Endothelial cell of umbilical vein (primary cell): ENCODE measurements around the gene ZNF670. TPM values are rescaled to one million over a fixed set of nuclear protein-coding genes. Genes with fewer than 3 reads are reported as not detected.

Source experiments
- BruUV-seq: library from RNA; stranded (reverse); fragments of 400-500 nt; replicated peaks from 2 replicates; lab custom pipeline; 2021; lab: Mats Ljungman, UMichigan
- CTCF ChIA-PET: fragments of 300-600, 350-600 bp; sonication (Branson Sonifier 250); formaldehyde crosslinking; loops from one replicate; lab custom pipeline; 2021; ENCODE audit warnings: antibody characterized with exemption, inconsistent platforms; lab: Charles Lee
- POLR2A ChIA-PET: fragments of 300-600, 350-600 bp; sonication (Branson Sonifier 250); formaldehyde crosslinking; loops from one replicate; lab custom pipeline; 2021; ENCODE audit warnings: antibody characterized with exemption, inconsistent platforms; lab: Charles Lee
- DNase-seq: peaks from one replicate; pipeline ENCODE4 v3.0.0-alpha.2; 2011; ENCODE audit warnings: low read depth, low spot score
- FAIRE-seq: peaks from 2 replicates; lab custom pipeline; 2011; peaks lifted over from hg19 to GRCh38; lab: Jason Lieb, UNC
- H2AFZ ChIP-seq: 2 replicates; pipeline ENCODE4 v1.6.0; 2012; ENCODE audit warnings: low read depth, low read length, control low read depth, inconsistent platforms
- H3K27ac ChIP-seq: 2 replicates; pipeline ENCODE4 v1.5.1; 2011; ENCODE audit warnings: low read depth, mild to moderate bottlenecking, control low read depth, low read length, moderate library complexity; ENCODE audit not compliant: insufficient read depth
- H3K27me3 ChIP-seq, 2 experiments: 2 replicates each; pipeline versions ENCODE4 v1.6.0 to v1.6.1; 2011; ENCODE audit warnings: low read length in 2 of 2, mixed read lengths in 1 of 2; ENCODE audit not compliant: control insufficient read depth in 2 of 2, insufficient read depth in 2 of 2
- H3K36me3 ChIP-seq, 2 experiments: 2 replicates in 1 of 2; 3 replicates in 1 of 2; pipeline ENCODE4 v1.5.1; 2011; ENCODE audit warnings: low read length in 2 of 2, mild to moderate bottlenecking in 1 of 2, moderate library complexity in 1 of 2; ENCODE audit not compliant: control insufficient read depth in 2 of 2, insufficient read depth in 2 of 2; ENCODE audit errors: extremely low read depth in 1 of 2
- H3K4me1 ChIP-seq: 3 replicates; pipeline ENCODE4 v1.5.1; 2011; ENCODE audit warnings: mild to moderate bottlenecking, low read length; ENCODE audit not compliant: control insufficient read depth, insufficient read depth; ENCODE audit errors: extremely low read depth
- H3K4me2 ChIP-seq: 2 replicates; pipeline ENCODE4 v1.6.1; 2011; ENCODE audit warnings: low read length, control low read depth, mixed read lengths; ENCODE audit not compliant: insufficient read depth
- H3K4me3 ChIP-seq, 3 experiments: fragments of 200-600 bp in 1 of 3; sonication (generic), shearing (Covaris generic) in 1 of 3; replicated peaks in 1 of 3; 2 replicates each; pipeline ENCODE4 v1.5.1; 2011 to 2016; ENCODE audit warnings: control low read depth in 3 of 3, low read length in 3 of 3, mild to moderate bottlenecking in 2 of 3, inconsistent platforms in 1 of 3, low read depth in 1 of 3, moderate library complexity in 1 of 3; ENCODE audit not compliant: insufficient read depth in 1 of 3
- H3K79me2 ChIP-seq: 2 replicates; pipeline ENCODE4 v1.6.0; 2012; ENCODE audit warnings: low read length, inconsistent platforms; ENCODE audit not compliant: control insufficient read depth, insufficient read depth
- H3K9ac ChIP-seq: replicated peaks from 2 replicates; pipeline ENCODE3; 2011; ENCODE audit warnings: low read length, control low read depth; ENCODE audit not compliant: insufficient read depth; ENCODE audit errors: extremely low read depth
- H3K9me1 ChIP-seq: replicated peaks from 3 replicates; pipeline ENCODE4 v1.6.0; 2011; ENCODE audit warnings: mild to moderate bottlenecking, low read length; ENCODE audit not compliant: control insufficient read depth, insufficient read depth; ENCODE audit errors: extremely low read depth
- H3K9me3 ChIP-seq: replicated peaks from 2 replicates; pipeline ENCODE4 v1.5.1; 2012; ENCODE audit warnings: low read length, inconsistent platforms; ENCODE audit not compliant: control insufficient read depth, insufficient read depth
- H4K20me1 ChIP-seq: replicated peaks from 2 replicates; pipeline ENCODE3; 2011; ENCODE audit warnings: mild to moderate bottlenecking, low read length; ENCODE audit not compliant: control insufficient read depth, insufficient read depth; ENCODE audit errors: extremely low read depth
- EZH2 ChIP-seq: IDR thresholded peaks from 2 replicates; pipeline ENCODE4 v1.6.1; 2012; ENCODE audit warnings: borderline replicate concordance, low read depth, mild to moderate bottlenecking, moderate library complexity, low read length, inconsistent platforms; ENCODE audit not compliant: severe bottlenecking
- FOS ChIP-seq: IDR thresholded peaks from 2 replicates; pipeline ENCODE4 v1.6.1; 2011; ENCODE audit warnings: mild to moderate bottlenecking, low read length, moderate library complexity, borderline replicate concordance; ENCODE audit not compliant: insufficient read depth
- GATA2 ChIP-seq: IDR thresholded peaks from 2 replicates; pipeline ENCODE4 v1.7.0; 2011; ENCODE audit warnings: low read depth, mild to moderate bottlenecking, moderate library complexity, mixed read lengths, low read length; ENCODE audit not compliant: insufficient read length, insufficient read depth
- JUN ChIP-seq: IDR thresholded peaks from 2 replicates; pipeline ENCODE4 v1.6.1; 2011; ENCODE audit warnings: borderline replicate concordance, low read depth; ENCODE audit not compliant: insufficient read length, insufficient read depth
- MYC ChIP-seq: IDR thresholded peaks from one replicate; pipeline ENCODE4 v1.6.1; 2011; ENCODE audit warnings: mild to moderate bottlenecking, low read depth, low read length
- POLR2A ChIP-seq: IDR thresholded peaks from 2 replicates; pipeline ENCODE4 v1.6.1; 2012; ENCODE audit warnings: low read depth, mild to moderate bottlenecking, control low read depth, low read length
- POLR2AphosphoS5 ChIP-seq: IDR thresholded peaks from 2 replicates; pipeline ENCODE4 v1.6.1; 2012; ENCODE audit warnings: low read depth, mild to moderate bottlenecking, control low read depth, low read length, moderate library complexity; ENCODE audit not compliant: insufficient read depth
- dilution Hi-C: fragments of 300-500 bp; cut with MboI; formaldehyde crosslinking; loops from one replicate; pipeline ENCODE4 v1.15.0; 2019; ENCODE audit warnings: low sequenced_read_pairs; ENCODE audit not compliant: extremely low pct_ligation_motif_present
- intact Hi-C: fragments of 100-400 bp; cut with micrococcal nuclease; formaldehyde crosslinking; loops from one replicate; pipeline ENCODE4 v1.10.0; 2022
- polyA plus RNA-seq, 4 experiments: library from polyadenylated mRNA; depleted of rRNA in 3 of 4; stranded (reverse) in 3 of 4; unstranded in 1 of 4; fragments of >200 nt; gene quantifications; 2 replicates each; pipeline versions ENCODE4 v1.2.1 to v1.2.3, GENCODE V29; 2011 to 2012; ENCODE audit warnings: missing spikeins in 1 of 4
- total RNA-seq: library from RNA; stranded (reverse); gene quantifications from 2 replicates; pipeline ENCODE4 v1.2.3, GENCODE V29; 2021
- TF ChIP-seq, protein P1 (sequence below), 2 donors: IDR thresholded peaks; 1 replicate in 1 of 2; 2 replicates in 1 of 2; pipeline ENCODE4 v1.5.1; 2011; ENCODE audit warnings: low read length in 2 of 2, mild to moderate bottlenecking in 2 of 2, moderate library complexity in 2 of 2, control low read depth in 1 of 2, inconsistent platforms in 1 of 2, low read depth in 1 of 2; ENCODE audit not compliant: insufficient read depth in 1 of 2; ENCODE audit errors: extremely low read depth in 1 of 2
- TF ChIP-seq, protein P2 (sequence below): IDR thresholded peaks from 2 replicates; pipeline ENCODE4 v1.6.1; 2011; ENCODE audit not compliant: insufficient read depth, insufficient read length

ZNF670 gene
- total and polyA plus RNA-seq, 2 donors (not counting 3 experiments of a cell fraction or from before 2014, with no cell fraction given): 1.3 to 5.2 TPM

DNA sequence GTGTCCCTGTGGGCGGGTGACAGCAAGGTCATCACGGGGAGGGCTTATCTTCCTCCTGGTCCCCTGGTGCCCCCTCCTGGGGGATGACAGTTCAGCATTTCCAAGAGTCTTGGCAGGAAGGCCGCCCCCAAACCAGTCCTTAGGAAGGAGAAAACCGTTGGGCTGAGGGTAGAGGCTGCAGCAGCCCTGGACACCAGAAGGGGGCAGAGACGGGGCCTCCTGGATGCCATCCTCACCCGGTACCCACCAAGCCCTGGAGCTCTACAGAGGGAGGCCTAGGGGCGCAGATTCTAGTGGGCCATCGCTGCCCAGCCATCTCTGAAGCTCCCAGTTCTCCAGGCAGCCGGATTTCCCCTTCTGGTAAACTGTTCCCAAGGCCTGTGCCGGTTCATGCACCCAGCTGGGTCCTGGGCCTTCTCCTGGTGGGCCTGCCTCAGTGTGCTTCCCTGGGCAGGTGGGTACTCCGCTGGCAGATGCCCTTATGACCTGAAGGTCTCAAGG lies 40.4 kb upstream of the ZNF670 start:
- BruUV-seq: no TSS peak
- POLR2A ChIA-PET: no interaction called here
- Histone ChIP-seq H3K79me2 (no peaks in the 10 kb centered on the region), H3K9me1 (no peaks in the 10 kb centered on the region), H4K20me1 (no peaks in the 10 kb centered on the region), H3K36me3 (no peaks in the 10 kb centered on the region), H3K27me3 (no peaks in the 10 kb centered on the region), H3K4me2 (no peak overlapping the region), H3K27ac (no peak overlapping the region), H2AFZ (no peak overlapping the region), H3K4me1 (no peaks in the 10 kb centered on the region), H3K9me3 (no peaks in the 10 kb centered on the region), H3K9ac (no peak overlapping the region), H3K4me3 (no peak overlapping the region)
- no peak for DNase-seq
- intact Hi-C loops (no loop called here), dilution Hi-C loops (no loop called here)
- no peak for TF ChIP-seq GATA2
- TF ChIP-seq MYC: no peak
- TF ChIP-seq EZH2: no peak
- TF ChIP-seq, protein P1, sequence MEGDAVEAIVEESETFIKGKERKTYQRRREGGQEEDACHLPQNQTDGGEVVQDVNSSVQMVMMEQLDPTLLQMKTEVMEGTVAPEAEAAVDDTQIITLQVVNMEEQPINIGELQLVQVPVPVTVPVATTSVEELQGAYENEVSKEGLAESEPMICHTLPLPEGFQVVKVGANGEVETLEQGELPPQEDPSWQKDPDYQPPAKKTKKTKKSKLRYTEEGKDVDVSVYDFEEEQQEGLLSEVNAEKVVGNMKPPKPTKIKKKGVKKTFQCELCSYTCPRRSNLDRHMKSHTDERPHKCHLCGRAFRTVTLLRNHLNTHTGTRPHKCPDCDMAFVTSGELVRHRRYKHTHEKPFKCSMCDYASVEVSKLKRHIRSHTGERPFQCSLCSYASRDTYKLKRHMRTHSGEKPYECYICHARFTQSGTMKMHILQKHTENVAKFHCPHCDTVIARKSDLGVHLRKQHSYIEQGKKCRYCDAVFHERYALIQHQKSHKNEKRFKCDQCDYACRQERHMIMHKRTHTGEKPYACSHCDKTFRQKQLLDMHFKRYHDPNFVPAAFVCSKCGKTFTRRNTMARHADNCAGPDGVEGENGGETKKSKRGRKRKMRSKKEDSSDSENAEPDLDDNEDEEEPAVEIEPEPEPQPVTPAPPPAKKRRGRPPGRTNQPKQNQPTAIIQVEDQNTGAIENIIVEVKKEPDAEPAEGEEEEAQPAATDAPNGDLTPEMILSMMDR (IDR thresholded peaks at IDR 0.05; ENCODE audit: extremely low read depth in 1 of 2, insufficient read depth in 1 of 2, low read depth in 1 of 2, low read length in 2 of 2): peak in 1 of 2 donors; percentile 19
- no peak for TF ChIP-seq FOS
- no peak for FAIRE-seq
- CTCF ChIA-PET: interaction anchor here (1.2 kb wide), 1 partner anchor 254 kb away, joined by 4 read pairs; no protein-coding TSS in a partner anchor

DNA sequence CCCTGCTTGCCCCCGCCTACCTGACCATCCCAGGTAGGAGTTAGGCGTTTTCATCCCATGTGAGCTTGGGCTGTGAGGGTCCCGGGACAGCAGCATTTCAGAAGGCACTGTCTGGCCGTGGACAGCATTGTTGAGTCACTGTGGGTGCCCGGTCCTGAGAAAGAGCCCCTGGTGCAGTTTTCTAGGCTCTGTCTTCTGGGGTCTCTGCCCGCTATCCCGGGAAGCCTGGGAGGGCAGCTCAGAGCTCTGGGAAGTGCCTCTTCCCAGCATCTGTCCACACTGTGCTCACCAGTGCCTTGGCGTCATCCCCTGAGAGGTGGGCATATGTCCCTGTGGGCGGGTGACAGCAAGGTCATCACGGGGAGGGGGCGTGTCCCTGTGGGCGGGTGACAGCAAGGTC lies 36.9 kb upstream of the ZNF670 start:
- no TSS peak for BruUV-seq
- no peaks in the 10 kb centered on the region for H3K4me1 ChIP-seq
- H3K36me3 ChIP-seq: no peaks in the 10 kb centered on the region
- FAIRE-seq: no peak
- dilution Hi-C loops (no loop called here), intact Hi-C loops (no loop called here)
- H2AFZ ChIP-seq: no peak overlapping the region
- H3K27ac ChIP-seq: no peak overlapping the region
- ChIA-PET POLR2A (no interaction called here), CTCF (no interaction called here)
- H3K4me3 ChIP-seq: no peak overlapping the region
- no peaks in the 10 kb centered on the region for H3K9me3 ChIP-seq
- no peak overlapping the region for H3K4me2 ChIP-seq
- H3K9ac ChIP-seq: no peak overlapping the region
- H3K79me2 ChIP-seq: no peaks in the 10 kb centered on the region
- TF ChIP-seq POLR2A: no peak
- TF ChIP-seq, protein P2, sequence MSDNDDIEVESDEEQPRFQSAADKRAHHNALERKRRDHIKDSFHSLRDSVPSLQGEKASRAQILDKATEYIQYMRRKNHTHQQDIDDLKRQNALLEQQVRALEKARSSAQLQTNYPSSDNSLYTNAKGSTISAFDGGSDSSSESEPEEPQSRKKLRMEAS: no peak
- no peak for TF ChIP-seq FOS
- TF ChIP-seq EZH2: no peak
- no peak for TF ChIP-seq JUN
- TF ChIP-seq, protein P1 (IDR thresholded peaks at IDR 0.05; ENCODE audit: extremely low read depth in 1 of 2, insufficient read depth in 1 of 2, low read depth in 1 of 2, low read length in 2 of 2): no peak
- no peak for TF ChIP-seq GATA2
- no peak for TF ChIP-seq MYC
- TF ChIP-seq POLR2AphosphoS5: no peak
- no peak for DNase-seq
- H3K27me3 ChIP-seq: peaks cover 0 to 5% of the 10 kb centered on the region in 2 experiments
- H3K9me1 ChIP-seq: no peaks in the 10 kb centered on the region
- no peaks in the 10 kb centered on the region for H4K20me1 ChIP-seq
